GM18511 (cell line): ENCODE measurements around the gene FXYD7.
"Not testable (repeated sequence)": the region's sequence is repeated elsewhere in the genome, so short reads cannot be mapped to it uniquely, and the experiment has no call there.

Experiments
- ATAC-seq: cut with Tn5 transposase; IDR thresholded peaks from one replicate; pipeline ENCODE4 v1.9.1; 2021; ENCODE audit warnings: mild to moderate bottlenecking, moderate library complexity; ENCODE audit not compliant: unreplicated experiment

Gene FXYD7

GRCh38 chr19:35142606-35143230 is 337 bp upstream of the FXYD7 start:
- no peak for ATAC-seq

GRCh38 chr19:35143818-35144217 is 763 bp downstream of the FXYD7 start:
- ATAC-seq = no peak

DNA sequence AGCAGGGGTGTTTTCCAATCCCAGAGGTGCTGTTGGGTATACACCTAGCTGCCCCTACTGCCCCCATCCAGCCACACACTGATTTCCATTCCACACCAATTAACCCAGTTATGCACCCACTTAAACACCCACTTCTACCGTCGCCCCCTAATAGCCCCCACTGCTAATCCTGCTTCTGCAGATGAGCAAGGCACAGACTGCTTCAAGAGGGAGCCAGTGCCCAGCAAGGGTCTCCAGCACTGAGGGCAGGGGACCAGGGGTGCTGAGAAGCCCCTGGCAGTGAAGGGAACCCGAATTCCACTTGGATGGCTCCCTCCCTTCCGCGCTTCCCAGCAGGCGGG is 1.2 kb downstream of the FXYD7 start:
- no peak for ATAC-seq

GRCh38 chr19:35144600-35145436 is 1.8 kb downstream of the FXYD7 start:
- no peak for ATAC-seq

DNA sequence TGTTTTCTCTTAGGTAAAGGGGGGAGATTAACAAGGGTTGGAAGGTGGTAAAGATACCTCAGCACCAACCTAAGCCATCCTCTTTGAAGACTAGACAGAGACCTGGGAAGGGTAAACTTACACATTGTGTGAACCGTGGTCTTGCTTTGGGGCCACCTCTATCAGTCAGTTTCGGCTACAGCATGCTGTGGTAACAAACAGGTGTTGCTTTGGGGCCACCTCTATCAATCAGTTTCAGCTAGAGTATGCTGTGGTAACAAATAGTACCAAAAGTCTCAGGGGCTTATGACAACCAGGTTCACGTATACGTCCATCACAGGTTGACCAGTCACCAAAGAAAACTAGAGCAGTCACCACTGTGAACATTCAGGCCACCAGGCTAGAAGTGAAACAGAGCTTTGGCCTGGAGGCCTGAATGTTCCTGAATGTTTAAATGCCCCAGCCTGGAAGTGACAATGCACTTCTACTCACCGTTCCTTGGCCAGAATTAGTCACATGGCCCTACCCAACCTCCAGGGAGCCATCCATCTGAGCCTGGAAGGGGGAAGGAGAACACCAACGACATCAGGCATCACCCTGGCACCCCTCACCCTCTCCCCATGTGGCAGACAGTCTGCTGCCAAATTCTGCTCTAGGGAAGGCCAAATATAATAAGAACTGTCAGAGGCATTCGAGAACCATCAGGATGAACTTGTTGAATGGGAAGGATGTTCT is 3.8 kb downstream of the FXYD7 start:
- no peak for ATAC-seq

- no peak for ATAC-seq
Observed at GRCh38 chr19:35149463-35149862, 6.4 kb downstream of the FXYD7 start.

GRCh38 chr19:35150445-35150844 is 7.4 kb downstream of the FXYD7 start:
- ATAC-seq = no peak

GRCh38 chr19:35151273-35152065 is 8.4 kb downstream of the FXYD7 start:
- ATAC-seq = no peak

- not testable (repeated sequence) for ATAC-seq
Observed at GRCh38 chr19:35153129-35153522, 10.1 kb downstream of the FXYD7 start.

DNA sequence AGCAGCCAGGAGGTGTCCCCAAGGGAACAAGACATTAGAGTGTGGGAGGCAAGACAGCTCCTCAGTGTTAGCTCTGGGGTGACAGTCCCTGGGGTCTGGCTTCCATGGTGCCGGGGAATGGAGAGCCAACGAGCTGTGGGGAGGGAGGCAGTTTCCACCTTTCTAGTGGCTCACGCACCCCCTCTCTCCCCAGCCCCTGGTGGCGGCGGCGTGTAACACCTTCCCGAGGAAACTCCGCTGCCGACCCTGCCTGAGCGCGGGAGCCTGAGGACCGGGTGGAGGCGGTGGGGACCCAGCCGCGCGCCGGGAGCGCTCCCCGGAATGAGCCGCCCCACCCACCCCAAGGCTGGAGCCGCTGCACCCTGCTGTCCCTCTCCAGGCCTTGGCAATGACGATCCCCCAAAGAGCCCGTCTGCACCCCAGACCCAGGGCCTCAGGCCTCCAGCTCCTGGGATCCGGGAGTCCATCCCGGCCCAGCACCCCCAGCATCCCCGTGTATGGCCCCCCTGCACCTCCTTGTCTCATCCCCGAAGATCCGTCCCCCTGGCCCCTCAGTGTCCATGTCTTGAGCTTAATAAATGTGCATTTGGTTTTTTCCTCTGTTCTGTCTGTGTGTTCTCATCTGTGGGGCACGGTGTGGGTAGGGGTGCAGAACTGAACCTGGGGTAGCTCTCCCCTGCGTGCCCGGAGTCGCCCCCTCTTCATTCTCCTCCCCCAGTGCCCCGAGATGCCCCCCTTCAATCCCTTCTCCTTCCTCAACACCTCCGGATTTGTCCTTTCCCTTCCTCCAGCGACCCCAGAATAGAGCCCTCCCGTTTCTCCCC is 10.9 kb downstream of the FXYD7 start:
- ATAC-seq = peak; percentile 59

- peak; percentile 57 for ATAC-seq
Observed at GRCh38 chr19:35154525-35155406, 11.7 kb downstream of the FXYD7 start, which contains the start of gene FXYD5. Gene FXYD5 (plus strand): TSS chr19:35154735. CDS start chr19:35155551, 816 bp downstream.

- peak; percentile 32 for ATAC-seq
Observed at GRCh38 chr19:35155441-35155840, 12.4 kb downstream of the FXYD7 start.

- no peak for ATAC-seq
Observed at GRCh38 chr19:35155981-35156672, 13.1 kb downstream of the FXYD7 start.

DNA sequence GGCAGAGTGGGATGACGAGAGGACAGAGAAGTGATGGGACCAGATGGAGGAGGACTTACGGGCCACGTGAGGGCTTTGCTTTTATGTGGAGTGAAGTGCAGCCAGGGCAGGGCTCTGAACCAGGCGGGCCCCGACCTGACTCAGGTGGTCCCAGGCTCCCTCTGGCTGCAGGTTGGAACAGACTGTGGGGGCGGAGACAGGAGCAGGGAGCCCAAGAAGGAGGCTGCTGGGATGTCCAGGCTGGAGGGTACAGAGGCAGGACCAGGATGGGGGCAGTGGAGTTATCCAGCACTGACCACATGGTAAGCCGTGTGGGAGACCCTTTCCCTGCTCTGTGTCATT is 13.6 kb downstream of the FXYD7 start:
- no peak for ATAC-seq

GRCh38 chr19:35157431-35157830 is 14.4 kb downstream of the FXYD7 start:
- ATAC-seq = no peak

GRCh38 chr19:35159606-35160005 is 16.6 kb downstream of the FXYD7 start:
- no peak for ATAC-seq

DNA sequence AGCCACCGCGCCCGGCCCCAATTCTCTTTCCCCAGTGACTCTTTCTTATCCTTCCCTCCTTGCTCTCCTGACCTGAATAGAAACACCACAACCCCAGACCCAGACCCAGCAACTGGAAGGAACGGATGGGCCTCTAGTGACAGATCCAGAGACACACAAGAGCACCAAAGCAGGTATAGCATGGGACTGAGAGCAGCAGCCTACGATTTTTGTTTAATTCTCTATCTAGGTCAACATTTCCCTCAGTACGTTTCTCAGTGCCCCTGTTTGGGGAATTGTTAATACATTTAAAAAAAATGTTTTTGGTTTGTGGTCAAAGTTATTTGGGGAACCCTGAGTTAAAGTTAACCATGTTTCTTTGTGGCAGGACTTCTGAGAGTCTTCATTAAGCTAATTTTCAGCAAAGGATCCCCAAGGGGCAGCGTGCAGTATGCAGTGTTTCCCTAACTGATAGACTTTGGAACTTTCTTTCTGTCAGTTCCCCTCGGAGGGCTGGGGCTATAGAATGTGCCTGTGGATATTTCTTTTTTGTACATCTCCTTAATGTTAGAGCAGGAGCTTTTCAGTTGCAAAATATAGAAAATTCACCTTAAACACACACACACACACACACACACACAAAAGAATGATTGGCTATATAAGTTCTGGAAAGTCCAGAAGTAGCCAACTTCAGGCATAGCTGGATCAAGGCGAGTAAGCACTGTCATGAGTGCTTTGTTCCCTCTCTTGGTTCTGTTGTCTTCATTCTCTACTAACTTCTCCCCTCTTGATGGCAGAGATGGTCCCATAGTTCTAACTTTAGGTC is 17.8 kb downstream of the FXYD7 start:
- ATAC-seq = no peak

DNA sequence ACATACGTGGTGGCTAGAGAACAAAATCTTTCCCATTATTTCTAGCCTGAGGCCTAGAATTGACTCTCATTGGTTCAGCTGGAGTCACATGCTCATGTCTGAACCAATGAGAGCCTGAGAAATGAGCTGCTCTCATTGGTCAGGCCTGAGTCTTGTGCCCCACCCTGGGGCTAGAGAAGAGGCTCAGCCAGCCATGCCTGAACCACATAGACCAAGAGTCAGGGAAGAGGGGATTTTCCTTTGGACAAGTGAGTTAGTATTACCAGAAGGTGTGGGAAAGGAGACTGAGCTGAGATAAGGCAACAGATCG is 18.3 kb downstream of the FXYD7 start:
- ATAC-seq = no peak
